Measurements from ENCODE around the gene LPA. TPM values are rescaled to one million over a fixed set of nuclear protein-coding genes. Genes with fewer than 3 reads are reported as not detected.

The LPA gene
- total and polyA plus RNA-seq, 2 of the 13 experiments (the other 11 are each of a cell fraction or from before 2014, with no cell fraction given), result not detected

DNA sequence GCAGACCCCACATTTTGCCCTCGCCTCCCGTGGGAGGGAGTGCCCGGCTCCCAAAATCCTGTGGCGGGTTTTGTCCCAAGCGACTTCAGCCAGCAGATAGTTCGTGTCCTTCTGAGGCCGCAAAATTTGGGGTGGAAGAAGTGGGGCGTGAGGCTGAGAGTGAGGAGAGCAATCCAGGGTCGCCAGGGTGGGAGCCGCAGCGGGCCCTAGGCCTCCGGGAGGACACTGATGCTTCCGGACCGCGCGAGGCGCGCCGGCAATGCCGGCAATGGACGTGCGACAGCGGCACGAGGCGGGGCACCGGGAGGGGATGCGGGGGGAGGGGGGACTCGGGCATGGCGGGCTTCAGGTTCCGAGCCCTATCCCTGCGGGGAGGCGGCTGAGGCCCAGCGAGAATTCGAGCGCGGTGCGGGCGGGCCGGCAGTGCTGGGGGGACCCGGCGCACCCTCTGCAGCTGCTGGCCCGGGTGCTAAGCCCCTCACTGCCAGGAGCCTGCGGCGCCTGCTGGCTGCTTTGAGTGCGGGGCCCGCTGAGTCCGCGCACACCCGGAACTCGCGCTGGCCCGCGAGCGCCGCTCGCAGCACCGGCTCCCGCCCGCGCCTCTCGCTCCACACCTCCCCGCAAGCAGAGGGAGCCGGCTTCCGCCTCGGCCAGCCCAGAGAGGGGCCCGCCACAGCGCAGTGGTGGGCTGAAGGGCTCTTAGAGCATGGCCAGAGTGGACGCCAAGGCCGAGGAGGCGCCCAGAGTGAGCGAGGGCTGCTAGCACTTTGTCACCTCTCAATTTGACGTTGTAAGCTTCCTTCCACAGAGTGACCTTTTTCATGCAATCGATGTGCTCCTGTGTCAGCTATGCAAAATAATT, 143.8 kb downstream of the LPA start (continued):
- no peak for TF ChIP-seq ZNF180 (CRISPR knock-in tag; IDR thresholded peaks at IDR 0.05; ENCODE audit: borderline replicate concordance, low read depth)
- TF ChIP-seq ZNF225 (CRISPR knock-in tag; IDR thresholded peaks at IDR 0.05), result peak; percentile 81; the same call in 1 of the 2 replicates
- TF ChIP-seq YEATS4 (CRISPR knock-in tag; IDR thresholded peaks at IDR 0.05; ENCODE audit: borderline replicate concordance), result peak; percentile 71
- no peak; the same call in 1 of the 2 replicates for TF ChIP-seq FIP1L1 (IDR thresholded peaks at IDR 0.05; ENCODE audit: borderline replicate concordance, insufficient read depth, low read depth, low read length)
- 0 out of 2 replicates have a peak, but pooled peaks have one; percentile 26 for TF ChIP-seq EED (CRISPR knock-in tag; IDR thresholded peaks at IDR 0.05)
- peak; percentile 72; the same call in 1 of the 2 replicates for TF ChIP-seq ZNF446 (CRISPR knock-in tag; IDR thresholded peaks at IDR 0.05)
- peak; percentile 55; the same call in 1 of the 2 replicates for TF ChIP-seq GATAD2A (CRISPR knock-in tag; IDR thresholded peaks at IDR 0.05)
- TF ChIP-seq ZNF572 (CRISPR knock-in tag; IDR thresholded peaks at IDR 0.05), result no peak
- TF ChIP-seq ZNF547 (CRISPR knock-in tag; IDR thresholded peaks at IDR 0.05), result 0 out of 2 replicates have a peak, but pooled peaks have one; percentile 5
- TF ChIP-seq, protein P1, sequence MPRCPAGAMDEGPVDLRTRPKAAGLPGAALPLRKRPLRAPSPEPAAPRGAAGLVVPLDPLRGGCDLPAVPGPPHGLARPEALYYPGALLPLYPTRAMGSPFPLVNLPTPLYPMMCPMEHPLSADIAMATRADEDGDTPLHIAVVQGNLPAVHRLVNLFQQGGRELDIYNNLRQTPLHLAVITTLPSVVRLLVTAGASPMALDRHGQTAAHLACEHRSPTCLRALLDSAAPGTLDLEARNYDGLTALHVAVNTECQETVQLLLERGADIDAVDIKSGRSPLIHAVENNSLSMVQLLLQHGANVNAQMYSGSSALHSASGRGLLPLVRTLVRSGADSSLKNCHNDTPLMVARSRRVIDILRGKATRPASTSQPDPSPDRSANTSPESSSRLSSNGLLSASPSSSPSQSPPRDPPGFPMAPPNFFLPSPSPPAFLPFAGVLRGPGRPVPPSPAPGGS (CRISPR knock-in tag; IDR thresholded peaks at IDR 0.05), result no peak
- TF ChIP-seq, protein P2, sequence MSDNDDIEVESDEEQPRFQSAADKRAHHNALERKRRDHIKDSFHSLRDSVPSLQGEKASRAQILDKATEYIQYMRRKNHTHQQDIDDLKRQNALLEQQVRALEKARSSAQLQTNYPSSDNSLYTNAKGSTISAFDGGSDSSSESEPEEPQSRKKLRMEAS (IDR thresholded peaks at IDR 0.05), result peak; percentile 74
- no peak for TF ChIP-seq TAF15 (IDR thresholded peaks at IDR 0.05; ENCODE audit: low read depth, low read length, poor library complexity, severe bottlenecking)
- TF ChIP-seq ZFP1 (CRISPR knock-in tag; IDR thresholded peaks at IDR 0.05), result no peak
- TF ChIP-seq MAZ (IDR thresholded peaks at IDR 0.05; ENCODE audit: borderline replicate concordance, low read depth, low read length), result no peak; the same call in 1 of the 2 replicates
- peak; percentile 34; the same call in 1 of the 2 replicates for TF ChIP-seq MAZ (CRISPR knock-in tag; IDR thresholded peaks at IDR 0.05; ENCODE audit: low read depth)
- TF ChIP-seq ZNF652 (CRISPR knock-in tag; IDR thresholded peaks at IDR 0.05; ENCODE audit: borderline replicate concordance, low read depth), result no peak
- no peak for TF ChIP-seq KLF9 (CRISPR knock-in tag; IDR thresholded peaks at IDR 0.05; ENCODE audit: low read depth)
- TF ChIP-seq, protein P3, sequence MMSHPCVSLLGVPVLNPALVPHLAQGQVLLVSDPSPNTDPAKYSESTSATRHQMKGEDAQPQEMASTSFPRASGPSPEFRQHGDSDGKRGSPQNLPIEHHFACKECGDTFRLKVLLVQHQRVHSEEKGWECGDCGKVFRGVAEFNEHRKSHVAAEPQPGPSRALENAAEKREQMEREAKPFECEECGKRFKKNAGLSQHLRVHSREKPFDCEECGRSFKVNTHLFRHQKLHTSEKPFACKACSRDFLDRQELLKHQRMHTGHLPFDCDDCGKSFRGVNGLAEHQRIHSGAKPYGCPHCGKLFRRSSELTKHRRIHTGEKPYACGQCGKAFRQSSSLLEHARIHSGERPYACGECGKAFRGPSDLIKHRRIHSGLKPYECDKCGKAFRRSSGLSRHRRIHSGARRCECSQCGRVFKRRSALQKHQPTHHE (CRISPR knock-in tag; IDR thresholded peaks at IDR 0.05; ENCODE audit: borderline replicate concordance), result 0 out of 2 replicates have a peak, but pooled peaks have one; percentile 20
- TF ChIP-seq, protein P4, sequence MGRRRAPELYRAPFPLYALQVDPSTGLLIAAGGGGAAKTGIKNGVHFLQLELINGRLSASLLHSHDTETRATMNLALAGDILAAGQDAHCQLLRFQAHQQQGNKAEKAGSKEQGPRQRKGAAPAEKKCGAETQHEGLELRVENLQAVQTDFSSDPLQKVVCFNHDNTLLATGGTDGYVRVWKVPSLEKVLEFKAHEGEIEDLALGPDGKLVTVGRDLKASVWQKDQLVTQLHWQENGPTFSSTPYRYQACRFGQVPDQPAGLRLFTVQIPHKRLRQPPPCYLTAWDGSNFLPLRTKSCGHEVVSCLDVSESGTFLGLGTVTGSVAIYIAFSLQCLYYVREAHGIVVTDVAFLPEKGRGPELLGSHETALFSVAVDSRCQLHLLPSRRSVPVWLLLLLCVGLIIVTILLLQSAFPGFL (CRISPR knock-in tag; IDR thresholded peaks at IDR 0.05), result 0 out of 2 replicates have a peak, but pooled peaks have one; percentile 55
- no peak for TF ChIP-seq SRF (IDR thresholded peaks at IDR 0.05; ENCODE audit: low read depth, low read length)
- no peak; the same call in none of the 2 replicates for TF ChIP-seq ZMYM4 (CRISPR knock-in tag; IDR thresholded peaks at IDR 0.05)
- TF ChIP-seq ZNF670 (CRISPR knock-in tag; IDR thresholded peaks at IDR 0.05; ENCODE audit: borderline replicate concordance), result peak; percentile 64; the same call in 1 of the 2 replicates
- TF ChIP-seq, protein P5, sequence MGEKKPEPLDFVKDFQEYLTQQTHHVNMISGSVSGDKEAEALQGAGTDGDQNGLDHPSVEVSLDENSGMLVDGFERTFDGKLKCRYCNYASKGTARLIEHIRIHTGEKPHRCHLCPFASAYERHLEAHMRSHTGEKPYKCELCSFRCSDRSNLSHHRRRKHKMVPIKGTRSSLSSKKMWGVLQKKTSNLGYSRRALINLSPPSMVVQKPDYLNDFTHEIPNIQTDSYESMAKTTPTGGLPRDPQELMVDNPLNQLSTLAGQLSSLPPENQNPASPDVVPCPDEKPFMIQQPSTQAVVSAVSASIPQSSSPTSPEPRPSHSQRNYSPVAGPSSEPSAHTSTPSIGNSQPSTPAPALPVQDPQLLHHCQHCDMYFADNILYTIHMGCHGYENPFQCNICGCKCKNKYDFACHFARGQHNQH (CRISPR knock-in tag; IDR thresholded peaks at IDR 0.05), result no peak
